DMS79 (cell line): Measurements from ENCODE around the gene SPSB3.

Source experiments
- DNase-seq: peaks from one replicate; lab custom pipeline; 2025; lab: John Stamatoyannopoulos, UW

Gene SPSB3

GRCh38 chr16:1788708-1789100 is 6.3 kb upstream of the SPSB3 start:
- no peak for DNase-seq

- DNase-seq, result no peak
These were observed 5.8 kb upstream of the SPSB3 start for GRCh38 chr16:1788095-1788707.

GRCh38 chr16:1787322-1788094 is 5.1 kb upstream of the SPSB3 start:
- no peak for DNase-seq

- no peak for DNase-seq
These were observed 4.6 kb upstream of the SPSB3 start for GRCh38 chr16:1787056-1787321.

GRCh38 chr16:1786242-1787055 is 4.1 kb upstream of the SPSB3 start:
- DNase-seq, result no peak

- no peak for DNase-seq
These were observed 3.4 kb upstream of the SPSB3 start for GRCh38 chr16:1785846-1786170.

GRCh38 chr16:1784977-1785845 is 2.8 kb upstream of the SPSB3 start:
- DNase-seq, result no peak

GRCh38 chr16:1781758-1782407 is 488 bp downstream of the SPSB3 start:
- peak; percentile 2 for DNase-seq

- DNase-seq, result no peak
These were observed 1.1 kb downstream of the SPSB3 start for GRCh38 chr16:1781254-1781653.

GRCh38 chr16:1780677-1781072 is 1.7 kb downstream of the SPSB3 start:
- no peak for DNase-seq

- DNase-seq, result no peak
These were observed 2.4 kb downstream of the SPSB3 start for GRCh38 chr16:1779741-1780676.

GRCh38 chr16:1779234-1779701 is 3.1 kb downstream of the SPSB3 start:
- DNase-seq, result no peak

- DNase-seq, result no peak
These were observed 3.9 kb downstream of the SPSB3 start for GRCh38 chr16:1778200-1779179.

GRCh38 chr16:1777375-1778199 is 4.8 kb downstream of the SPSB3 start:
- DNase-seq, result no peak

GRCh38 chr16:1776991-1777374 is 5.4 kb downstream of the SPSB3 start:
- no peak for DNase-seq

GRCh38 chr16:1776672-1776955 is 5.8 kb downstream of the SPSB3 start:
- no peak for DNase-seq

GRCh38 chr16:1775846-1776671 is 6.3 kb downstream of the SPSB3 start:
- no peak for DNase-seq
